ENCODE results near the gene GNPTAB.
A peak's percentile ranks its signal among the peaks of the same experiment; 100 is the strongest.
"Not testable (repeated sequence)": the region's sequence is repeated elsewhere in the genome, so short reads cannot be mapped to it uniquely, and the experiment has no call there.

GNPTAB gene

DNA sequence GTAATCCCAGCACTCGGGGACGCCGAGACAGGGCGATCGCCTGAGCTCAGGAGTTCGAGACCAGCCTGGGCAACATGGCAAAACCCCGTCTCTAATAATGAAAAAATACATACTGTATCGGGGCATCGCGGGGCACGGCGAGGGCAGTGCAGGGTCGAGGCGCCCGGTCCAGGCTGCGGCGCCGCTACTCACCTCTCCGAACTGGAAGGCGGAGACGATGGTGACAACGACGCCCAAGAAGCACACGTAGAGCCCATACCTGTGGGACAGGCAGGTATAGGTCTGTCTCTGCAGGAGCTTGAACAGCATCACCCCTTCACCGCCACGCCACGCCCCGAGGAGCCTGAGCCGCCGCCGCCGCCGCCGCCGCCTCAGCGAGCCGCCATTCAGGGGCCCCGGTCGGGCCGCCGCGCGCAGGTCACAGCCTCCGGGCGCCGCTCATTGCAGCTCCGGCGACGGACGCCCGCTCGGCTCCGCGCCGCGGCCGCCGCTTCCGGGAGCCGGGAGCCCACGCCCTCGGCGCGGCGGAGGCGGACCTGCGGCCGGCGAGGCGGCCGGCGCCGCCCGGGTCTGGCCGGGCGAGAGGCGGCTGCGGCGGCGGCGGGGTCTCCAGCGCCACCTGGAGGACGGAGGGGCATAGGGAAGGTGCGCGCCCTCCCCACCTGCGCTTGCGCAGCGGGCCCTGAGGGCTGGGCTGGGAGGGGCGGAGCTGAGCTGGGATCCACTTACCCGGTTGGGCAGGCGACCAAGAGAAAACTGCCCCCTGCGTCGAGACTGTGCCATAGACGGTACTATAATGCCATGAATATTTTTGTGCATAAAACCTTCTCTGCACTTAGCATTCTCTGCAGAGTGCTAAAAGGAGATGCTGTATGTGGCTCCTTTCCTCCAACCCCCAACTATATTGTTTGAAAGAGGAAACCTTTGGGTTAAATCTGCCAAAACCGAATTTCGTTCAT lies at the start of gene GNPTAB:
TSS of gene GNPTAB (minus strand) at position 593 of the 959 bp plus-strand sequence. CDS start at position 309, 284 bp downstream.
- peak; percentile 91 for DNase-seq

DNA sequence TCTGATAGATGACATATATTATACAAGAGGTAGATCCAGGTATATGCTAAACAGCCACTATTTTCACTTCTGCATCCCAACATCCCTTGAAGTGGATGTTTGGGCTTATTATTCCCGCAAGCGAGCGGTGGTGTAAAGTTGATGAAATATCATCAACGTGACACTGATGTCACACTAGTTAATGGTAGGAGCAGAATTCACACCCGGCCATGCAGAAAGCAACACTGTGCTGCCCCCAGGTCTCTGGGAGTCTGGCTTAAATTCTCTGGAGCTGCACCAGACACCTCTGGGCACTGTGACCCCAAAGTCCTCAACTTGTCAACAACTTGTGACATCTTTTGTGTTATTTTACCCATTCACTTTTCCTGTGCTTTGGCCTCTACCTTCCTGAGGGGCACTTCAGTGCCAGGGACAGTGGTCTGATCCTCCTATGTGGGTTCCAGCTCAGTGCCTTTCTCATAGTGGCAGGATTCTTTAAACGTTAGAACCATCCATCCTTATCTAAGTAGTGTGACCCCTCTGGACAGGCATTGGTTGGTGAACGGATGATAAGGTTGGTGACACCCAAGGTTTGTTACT lies 47.6 kb upstream of the GNPTAB start:
- DNase-seq: no peak

DNA sequence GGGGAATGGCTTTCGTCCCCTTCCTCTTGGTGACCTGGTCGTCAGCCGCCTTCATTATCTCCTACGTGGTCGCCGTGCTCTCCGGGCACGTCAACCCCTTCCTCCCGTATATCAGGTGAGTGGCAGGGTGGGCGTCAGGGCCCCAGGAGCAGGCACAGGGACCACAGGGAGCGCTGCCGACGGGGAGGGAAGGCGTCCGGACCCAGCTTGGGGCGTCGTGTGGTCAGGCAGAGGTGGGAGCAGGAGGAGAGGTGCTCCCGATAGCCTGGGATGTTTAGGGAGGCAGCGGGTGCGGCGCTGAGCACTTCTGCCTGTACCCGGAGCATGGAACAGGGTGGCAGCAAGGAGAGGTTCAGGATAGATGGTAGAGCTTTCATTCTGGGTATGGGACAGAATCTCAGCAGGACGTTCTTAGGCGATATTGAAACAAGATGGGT lies 47.1 kb upstream of the GNPTAB start:
- DNase-seq: no peak

DNA sequence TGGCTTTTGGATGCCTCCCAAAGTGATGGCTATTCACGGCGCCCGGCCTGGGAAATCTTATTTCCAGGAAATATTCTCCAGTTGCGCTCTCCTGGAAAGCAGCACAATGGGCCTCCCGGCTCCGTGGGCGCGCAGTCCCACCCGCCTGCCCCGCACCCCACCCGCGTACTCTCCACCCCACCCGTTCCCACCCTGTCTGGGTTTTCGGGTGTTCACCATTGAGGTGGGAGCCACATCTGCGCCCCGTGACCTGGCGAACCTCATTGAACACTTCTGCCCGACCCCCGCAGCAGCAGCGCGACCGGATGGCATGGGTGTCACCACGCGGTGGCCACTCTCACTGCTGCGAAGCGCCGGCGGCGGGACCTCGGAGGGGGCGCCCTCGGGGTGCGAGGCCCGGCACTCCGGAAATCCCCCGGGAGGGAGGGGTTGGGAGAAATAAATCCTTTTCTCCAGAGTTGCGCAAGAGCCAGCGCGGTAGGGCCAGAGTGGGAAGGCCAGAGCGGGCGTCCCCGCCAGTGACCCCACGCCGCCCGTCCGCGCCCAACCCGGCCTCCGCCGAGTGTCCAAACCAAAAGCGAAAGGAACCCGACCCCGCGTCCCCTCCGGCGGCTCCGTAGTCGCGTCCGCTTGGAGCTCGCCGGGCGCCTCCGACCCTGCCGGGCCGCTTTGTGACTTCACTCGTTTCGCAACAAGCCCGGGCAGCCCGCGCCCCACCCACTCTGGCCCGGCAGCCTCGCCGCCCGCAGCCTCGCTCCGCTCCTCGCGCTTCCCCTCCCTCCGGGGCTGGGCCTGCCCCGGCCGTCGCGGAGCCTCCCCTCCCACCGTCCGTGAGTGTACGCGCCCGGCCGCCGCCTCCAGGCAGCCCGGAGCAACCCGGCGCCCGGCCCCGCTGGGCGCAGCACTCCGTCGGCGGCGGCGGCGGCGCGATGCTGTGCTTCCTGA lies 46.4 kb upstream of the GNPTAB start, which contains the start of gene DRAM1:
TSS of gene DRAM1 (plus strand) at position 720 of the 945 bp plus-strand sequence. CDS start at position 930, 210 bp downstream.
- DNase-seq: peak; percentile 82

DNA sequence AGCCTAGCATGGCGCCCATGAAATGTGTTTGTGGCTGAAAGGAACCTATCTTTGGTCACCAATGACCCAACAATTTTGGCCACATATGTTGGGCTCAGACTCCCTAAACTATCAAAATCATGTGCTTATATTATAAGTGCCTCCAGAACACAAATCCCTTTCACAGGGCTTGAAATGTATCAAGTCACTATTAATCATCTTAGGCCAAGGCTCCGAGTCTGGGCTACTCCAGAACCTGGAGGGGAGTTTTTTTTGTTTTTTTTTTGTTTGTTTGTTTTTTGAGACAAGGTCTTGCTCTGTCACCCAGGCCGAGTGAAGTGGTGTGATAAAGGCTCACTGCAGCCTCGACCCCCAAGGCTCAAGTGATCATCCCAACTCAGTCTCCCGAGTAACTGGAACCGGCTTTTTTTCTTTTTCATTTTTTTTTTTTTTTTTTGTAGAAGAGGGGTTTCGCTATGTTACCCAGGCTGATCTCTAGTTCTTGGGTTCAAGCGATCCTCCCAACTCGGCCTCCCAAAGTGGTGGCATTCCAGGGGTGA lies 45.6 kb upstream of the GNPTAB start:
- DNase-seq: no peak

DNA sequence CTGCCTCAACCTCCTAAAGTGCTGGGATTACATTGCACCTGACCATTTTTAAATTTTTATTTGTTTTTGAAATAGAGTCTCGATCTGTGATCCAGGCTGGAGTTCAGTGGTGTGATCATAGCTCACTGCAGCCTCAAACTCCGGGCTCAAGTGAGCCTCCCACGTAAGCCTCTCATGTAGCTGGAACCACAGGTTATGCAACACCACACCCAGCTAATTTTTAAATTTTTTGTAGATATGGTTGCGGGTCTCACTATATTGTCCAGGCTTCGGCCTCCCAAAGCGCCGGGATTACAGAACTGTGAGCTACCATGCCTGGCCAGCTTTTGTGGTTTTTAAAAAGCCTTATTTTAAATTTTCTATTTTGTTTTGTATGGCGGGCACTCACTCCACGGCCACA lies 44.4 kb upstream of the GNPTAB start:
- DNase-seq: no peak

DNA sequence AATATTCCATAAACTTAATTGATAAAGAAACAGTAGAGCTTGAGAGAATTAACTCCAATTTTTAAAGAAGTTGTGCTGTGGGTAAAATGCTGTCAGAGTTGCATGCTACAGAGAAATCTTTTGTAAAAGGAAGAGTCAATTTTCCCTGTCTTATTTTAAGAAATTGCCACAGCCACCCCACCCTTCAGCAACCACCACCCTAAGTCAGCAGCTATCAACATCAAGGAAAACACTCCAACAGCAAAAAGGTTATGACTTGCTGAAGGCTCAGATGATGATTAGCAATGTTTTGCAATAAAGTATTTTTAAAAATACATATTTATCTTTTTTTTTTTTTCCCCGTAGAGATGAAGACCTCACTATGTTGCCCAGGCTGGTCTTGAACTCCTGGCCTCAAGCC lies 40.2 kb upstream of the GNPTAB start:
- no peak for DNase-seq

DNA sequence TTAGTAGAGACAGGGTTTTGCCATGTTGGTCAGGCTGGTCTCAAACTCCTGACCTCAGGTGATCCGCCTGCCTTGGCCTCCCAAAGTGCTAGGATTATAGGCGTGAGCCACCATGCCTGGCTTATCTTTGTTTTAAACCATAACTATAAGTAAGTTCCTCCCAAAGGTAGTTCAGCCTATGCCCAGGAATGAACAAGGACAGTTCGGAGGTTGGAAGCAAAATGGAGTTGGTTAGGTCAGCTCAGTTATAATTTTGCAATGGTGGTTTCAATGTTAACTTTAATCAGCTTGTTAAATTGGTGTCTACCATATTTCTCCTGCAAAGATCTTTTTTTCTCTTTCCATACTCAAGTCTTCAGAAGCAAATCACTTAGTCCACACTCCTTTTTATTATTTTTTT lies 36.9 kb upstream of the GNPTAB start:
- DNase-seq: not testable (repeated sequence)

DNA sequence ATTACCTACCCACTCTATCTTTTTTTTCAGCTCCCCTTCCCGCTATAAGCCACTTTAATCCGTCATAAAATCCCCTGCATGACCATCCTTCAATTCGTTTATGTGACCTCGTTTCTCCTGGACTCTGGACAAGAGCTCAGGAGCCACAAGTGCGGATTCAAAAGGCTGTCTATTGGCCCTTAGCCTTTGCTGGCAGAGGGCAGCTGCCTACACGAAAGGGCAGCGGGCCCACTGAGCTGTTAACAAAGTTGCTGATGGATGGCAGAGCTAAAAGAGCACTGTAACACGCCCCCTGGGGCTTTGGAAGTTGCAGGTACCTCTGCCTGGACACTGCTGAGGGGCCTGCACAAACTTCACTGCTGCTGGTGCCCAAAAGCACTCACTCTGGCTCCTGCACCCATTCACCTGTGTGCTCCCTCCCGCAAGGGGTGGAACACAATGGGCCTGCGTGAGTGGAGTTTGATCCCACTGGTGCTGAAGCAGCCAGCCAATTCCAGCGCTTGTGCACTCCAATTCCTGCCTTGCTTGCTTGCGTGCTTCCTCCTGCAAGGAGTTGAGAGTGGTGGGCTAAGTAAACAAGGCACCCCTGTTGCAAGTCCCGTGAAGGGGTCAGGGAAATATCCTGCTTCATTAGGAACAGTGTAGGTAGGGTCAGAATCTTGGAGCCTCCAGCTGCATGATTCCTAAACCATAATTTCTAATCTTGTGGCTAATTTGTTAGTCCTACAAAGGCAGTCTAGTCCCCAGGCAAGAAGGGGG lies 36.0 kb upstream of the GNPTAB start:
- no peak for DNase-seq

DNA sequence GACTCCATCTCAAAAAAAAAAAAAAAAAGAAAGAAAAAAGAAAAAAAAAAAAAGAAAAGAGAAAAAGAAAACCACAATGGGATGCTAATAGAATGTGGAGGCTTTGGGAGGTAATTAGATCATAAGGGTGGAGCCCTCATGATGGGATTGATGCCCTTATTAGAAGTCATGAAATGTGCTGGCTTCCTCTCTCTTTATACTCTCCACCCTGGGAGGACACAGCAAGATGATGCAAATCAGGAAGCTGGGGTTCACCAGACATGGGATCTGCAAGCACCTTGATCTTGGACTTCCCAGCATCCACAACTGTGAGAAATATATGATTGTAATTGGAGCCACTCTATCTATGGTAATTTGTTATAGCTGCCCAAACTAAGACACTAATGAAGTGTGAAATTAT lies 33.2 kb upstream of the GNPTAB start:
- DNase-seq: no peak

DNA sequence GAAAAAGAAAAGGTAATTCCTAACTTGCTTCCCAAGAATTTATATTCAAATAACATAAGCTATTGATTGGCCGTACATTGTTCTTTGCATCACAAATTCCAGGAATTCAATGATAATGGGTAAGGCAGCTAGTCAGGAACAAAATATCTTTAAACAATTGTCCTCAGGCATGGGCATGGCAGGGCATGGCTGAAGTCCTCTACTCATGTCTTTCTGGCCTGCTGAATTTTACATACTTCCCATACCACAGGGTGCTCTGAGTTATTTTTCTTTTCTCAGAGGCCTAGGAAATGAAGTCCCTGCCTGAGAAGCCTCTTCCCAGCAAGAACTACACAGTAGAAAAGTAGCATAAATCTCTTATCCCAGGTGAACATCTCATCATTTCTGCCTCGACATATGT lies 31.5 kb upstream of the GNPTAB start:
- no peak for DNase-seq

DNA sequence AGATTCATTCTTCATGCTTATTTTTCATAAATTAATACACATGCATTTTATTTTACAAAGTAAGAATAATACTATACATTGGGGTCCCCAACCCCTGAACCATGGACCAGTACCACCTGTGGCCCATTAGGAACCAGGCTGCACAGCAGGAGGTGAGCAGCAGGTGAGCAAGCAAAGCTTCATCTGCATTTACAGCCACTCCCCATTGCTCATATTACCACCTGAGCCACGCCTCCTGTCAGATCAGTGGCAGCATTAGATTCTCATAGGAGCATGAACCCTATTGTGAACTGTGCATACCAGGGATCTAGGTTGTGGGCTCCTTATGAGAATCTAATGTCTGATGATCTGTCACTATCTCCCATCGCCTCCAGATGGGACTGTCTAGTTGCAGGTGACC lies 30.9 kb upstream of the GNPTAB start:
- not testable (repeated sequence) for DNase-seq

DNA sequence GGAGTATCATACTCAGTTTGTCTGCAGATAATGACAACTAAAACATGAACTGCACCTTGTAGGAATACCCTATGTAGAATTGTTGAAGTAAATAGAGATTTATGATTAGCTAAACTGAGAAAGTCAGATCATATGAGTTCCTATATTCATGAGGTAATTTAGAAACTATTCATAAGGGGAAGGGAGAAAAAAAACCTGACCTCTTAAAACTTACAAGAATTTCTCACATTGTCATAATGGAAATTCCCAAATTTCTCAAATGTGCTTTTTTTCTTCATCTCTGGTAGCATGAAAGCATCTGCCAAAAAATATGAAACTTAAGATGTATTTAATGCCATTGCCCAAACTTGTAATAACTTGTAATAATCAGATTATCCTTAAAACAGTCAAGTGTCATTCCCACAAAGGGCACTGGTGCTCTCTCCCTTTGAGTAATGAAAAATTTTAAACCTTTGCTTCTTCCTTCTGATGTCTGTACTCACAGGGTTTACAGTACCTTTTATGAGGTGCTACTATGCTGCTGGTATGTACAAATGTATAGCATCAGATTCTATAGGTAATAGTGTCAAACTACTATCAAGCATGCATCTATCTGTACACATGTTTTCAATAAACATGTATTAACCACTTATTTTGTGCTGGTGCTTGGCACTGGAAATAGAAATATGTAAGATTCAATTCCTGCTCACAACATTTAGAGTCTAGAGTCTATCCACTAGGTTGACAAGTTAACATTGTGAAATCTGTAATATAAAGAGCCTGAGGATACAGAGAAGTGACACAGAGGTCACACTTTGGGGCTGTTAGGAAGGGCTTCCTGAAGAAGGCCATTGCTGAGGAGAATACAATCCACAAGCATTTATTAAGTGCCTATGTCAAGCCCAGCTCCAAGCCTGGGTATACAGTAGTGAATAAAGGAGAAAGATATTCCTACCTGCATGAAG lies 29.2 kb upstream of the GNPTAB start:
- no peak for DNase-seq

DNA sequence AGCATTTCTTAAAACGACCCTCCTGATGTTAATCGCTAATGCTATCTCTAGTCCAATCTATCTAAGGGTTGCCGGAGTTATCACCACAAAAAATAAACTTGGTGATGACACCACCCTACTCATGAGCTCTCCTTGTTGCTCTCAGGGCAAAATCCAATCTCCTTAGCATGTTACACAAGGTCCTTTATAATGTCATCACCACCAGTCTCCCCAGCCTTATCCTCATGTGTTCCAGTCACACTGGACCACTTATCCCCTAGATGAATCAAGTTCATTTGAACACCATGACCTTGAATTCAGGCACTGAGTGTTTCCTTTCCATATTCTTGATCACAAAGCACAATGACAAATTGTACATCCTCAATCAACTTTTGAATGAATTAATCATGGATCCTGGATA lies 27.6 kb upstream of the GNPTAB start:
- no peak for DNase-seq

DNA sequence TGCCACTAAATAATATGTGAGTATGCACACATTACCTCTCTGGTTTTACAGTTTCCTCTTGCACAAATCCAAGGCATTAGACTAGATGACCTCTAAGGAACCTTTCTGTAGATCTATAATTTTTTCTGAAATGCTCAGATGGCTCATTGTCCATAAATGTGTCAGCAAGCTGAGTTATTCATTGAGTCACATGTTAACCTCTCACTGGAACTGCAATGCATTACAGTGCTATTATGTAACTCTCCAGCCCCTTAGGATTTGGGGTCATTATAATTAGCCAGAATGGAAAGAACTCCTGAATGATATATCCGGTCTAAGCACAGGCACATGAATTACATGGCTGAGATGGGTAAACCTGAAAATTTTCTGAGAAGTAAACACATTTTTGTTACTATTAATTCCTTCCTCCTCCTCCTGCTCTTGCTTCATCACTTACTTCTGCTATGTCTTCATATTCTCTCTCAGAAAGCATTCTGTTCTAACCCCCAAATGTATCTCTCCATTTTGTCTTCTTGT lies 26.3 kb upstream of the GNPTAB start:
- no peak for DNase-seq

DNA sequence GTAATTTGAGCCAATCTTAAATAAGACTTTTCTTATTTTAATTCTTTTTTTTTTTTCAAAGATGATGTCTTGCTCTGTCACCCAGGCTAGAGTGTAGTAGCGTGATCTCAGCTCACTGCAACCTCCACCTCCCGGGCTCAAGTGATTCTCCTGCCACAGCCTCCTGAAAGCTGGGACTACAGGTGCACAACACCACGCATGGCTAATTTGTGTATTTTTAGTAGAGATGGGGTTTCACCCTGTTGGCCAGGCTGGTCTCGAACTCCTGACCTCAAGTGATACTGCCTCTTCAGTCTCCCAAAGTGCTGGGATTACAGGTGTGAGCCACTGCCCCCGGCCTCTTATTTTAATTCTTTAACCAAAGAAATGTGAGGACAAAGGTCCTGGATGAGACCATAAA lies 25.9 kb upstream of the GNPTAB start:
- not testable (repeated sequence) for DNase-seq

DNA sequence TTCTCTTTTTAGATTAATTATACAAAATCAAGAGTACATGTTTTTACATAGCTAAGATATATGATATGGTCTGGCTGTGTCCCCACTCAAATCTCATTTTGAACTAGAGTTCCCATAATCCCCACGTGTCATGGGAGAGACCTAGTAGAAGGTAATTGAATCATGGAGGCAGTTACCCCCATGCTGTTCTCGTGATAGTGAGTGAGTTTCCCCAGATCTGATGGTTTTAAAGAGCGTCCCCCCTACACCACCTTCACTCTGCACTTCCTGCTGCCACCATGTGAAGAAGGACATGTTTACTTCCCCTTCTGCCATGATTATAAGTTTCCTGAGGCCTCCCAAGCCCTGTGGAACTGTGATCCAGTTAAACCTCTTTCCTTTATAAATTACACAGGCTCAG lies 25.2 kb upstream of the GNPTAB start:
- peak; percentile 72 for DNase-seq

DNA sequence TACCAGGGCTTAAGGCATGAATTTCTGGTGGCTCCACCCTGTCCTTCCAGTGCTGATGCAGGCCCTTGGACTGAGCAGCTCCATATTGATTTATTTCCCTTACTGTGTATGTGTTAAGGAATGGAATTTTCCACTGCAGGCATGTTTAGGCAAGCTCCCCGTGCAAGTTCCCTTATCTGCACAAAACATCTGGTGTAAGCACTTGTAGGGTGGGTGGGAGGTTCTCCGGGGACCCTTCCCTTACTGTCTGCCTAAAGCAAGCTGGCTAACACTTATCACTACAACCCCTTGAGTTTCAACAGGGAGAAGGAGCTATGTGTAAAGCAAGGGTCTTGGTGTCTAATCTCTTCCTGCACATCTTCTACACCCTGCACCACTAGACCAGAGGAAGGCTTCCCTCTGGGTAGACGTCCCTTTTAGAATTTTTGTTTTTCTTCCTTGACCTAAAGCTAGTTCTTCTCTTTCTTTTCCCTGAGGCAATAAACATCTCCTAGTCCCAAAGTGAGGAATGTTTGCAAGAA lies 24.7 kb upstream of the GNPTAB start:
- peak; percentile 48 for DNase-seq

DNA sequence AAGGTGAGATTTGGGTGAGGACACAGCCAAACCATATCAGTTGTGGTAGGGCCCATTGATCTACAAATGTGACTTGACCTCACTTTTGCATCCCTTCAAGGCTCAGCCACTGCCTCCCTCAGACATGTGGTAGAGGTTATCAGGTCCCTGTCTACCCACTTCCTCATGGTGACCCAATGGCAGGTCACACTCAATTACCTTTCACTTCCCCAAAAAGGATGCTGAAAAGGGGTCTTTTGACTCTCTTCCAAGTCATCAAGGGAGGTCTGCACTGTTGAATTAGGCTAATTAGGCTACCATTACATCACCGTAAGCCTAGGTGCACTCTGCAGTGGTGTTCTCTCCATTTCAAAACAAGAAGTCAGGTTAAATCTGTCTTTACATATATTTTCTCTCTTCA lies 24.0 kb upstream of the GNPTAB start:
- no peak for DNase-seq

DNA sequence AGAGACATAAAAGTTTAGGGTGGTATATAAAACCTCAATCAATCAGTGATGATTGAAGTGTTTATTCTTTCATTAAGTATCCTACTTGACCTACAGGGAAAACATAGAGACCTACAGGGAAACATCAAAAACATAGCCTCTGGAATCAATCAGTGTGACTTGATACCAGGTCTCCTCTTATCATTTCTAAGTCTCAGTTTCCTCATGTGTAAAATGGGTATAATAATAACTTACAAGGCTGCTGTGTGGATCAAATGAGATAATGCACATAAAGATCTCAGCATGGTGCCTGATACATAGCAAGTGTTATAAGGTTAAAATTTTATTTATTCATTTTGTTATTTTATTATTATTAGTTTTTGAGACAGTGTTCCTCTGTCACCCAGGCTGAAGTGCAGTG lies 22.2 kb upstream of the GNPTAB start:
- DNase-seq: no peak

Data from KG1 (cell line).